HG02610 (cell line): ENCODE measurements around the gene RFC5.
"Not testable (repeated sequence)": the region's sequence is repeated elsewhere in the genome, so short reads cannot be mapped to it uniquely, and the experiment has no call there.

Experiments
- ATAC-seq: cut with Tn5 transposase; IDR thresholded peaks from one replicate; pipeline ENCODE4 v1.9.1; 2021; ENCODE audit warnings: mild to moderate bottlenecking, moderate library complexity; ENCODE audit not compliant: unreplicated experiment

Gene RFC5

DNA sequence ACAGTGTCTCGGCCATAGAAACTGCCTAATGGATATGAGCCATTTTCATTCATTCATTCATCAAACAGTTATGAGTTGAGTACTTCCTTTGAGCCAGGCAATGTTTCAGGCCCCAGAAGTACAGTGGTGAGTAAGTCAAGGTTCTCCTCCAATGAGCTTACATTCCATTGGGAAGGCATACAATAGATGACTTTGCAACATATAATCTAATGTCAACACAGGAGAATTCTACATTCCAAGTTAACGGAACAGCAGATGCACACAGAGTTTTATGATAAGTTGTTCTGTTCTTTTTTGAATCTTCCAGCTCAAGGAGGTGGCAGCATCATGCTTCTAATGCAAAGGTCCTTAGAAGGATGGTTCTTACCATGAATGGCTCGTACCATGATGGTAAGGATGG is 3.2 kb upstream of the RFC5 start:
- no peak for ATAC-seq

DNA sequence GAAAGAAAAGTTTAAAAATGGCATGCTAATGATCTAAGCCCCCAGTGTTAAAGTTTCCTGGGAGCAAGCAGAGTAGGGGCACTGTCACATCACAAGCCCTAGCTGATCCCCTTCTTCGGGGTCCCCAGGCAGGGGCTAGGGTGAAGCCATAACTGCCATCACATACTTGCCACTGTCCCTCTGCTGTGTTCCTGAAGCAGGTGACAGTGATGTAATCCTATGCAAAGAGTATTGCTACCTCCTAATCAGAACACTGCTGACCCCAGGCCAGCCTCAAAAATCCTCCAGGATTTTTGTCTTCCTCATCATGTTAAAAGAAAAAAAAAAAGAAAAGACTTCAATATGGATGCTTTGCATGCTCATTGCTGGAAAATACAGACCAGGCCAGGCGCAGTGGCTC is 1.2 kb upstream of the RFC5 start:
- ATAC-seq: no peak

DNA sequence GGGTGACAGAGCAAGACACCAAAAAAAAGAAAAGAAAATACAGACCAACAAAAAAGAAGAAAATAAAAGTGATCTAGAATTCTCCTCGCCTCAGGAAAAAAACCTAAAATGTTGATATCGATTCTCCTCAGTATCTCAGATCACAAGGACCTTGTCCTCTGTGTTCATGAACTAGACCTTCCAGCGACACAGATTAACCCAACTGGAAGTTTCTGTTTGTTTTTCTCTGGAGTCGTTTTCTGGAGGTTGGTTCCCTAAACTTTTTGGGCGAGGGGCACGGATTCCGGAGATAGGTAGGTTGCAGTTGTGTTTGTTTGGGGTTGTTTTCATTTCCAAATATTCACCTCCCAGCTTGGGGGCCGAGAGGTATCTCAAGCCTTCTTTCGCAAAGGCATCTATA is 559 bp upstream of the RFC5 start:
- ATAC-seq: no peak

DNA sequence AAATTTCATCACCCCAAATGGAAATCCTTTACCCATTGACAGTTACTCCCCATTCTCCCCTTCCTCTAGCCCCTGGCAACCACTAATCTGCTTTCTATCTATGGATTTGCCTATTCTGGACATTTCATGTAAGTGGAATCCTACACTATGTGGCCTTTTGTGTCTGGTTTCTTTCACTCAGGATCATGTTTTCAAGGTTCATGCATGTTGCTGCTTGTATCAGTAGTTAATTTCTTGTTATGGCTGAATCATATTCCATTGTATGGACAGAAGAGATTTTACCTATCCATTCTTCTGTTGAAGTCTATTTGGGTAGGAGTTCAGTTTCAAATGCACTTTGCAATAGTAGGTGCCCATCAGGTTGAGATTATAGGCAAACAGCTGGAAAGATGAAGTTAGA is 1.4 kb downstream of the RFC5 start:
- ATAC-seq: no peak

DNA sequence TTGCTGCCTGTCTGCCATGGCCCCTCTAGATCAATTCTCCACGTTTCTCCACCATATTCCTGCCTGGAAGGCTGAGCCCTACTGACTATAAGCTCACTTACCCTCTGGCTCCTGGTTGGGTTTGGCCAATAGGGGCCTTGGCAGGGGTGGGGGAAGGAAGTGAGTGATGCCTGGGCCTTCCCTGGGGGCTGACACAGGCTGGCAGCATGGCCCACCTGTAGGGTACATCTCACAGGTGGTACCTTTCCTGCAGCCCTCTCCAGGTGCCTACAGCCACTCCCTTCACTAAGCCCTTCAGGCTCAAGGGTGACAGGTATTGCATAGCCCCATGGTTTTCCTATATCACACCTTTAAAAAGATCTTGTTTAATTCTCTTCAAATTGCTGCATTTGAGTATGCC is 3.5 kb downstream of the RFC5 start:
- no peak for ATAC-seq

DNA sequence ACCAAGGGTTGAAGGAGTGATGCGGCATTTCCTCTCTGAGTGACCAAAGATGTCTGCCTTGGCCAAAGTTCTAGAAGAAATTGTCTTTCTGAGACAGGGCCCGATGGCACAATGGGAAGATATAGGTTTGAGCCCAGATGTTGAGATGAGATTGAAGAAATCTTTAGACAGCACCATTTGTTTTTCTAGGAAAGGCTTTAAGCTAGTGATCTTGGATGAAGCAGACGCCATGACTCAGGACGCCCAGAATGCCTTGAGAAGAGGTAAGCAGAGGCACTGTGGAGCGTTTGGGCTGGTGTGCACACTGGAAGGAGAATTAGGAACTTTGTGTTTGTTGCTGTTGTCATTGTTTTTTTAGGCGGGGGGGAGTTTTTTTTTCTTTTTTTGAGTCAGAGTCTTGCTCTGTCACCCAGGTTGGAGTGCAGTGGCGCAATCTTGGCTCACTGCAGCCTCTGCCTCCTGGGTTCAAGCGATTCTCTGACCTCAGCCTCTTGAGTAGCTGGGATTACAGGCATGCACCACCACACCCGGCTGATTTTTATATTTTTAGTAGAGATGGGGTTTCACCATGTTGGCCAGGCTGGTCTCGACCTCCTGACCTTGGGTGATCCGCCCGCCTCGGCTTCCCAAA is 5.7 kb downstream of the RFC5 start:
- ATAC-seq: not testable (repeated sequence)

DNA sequence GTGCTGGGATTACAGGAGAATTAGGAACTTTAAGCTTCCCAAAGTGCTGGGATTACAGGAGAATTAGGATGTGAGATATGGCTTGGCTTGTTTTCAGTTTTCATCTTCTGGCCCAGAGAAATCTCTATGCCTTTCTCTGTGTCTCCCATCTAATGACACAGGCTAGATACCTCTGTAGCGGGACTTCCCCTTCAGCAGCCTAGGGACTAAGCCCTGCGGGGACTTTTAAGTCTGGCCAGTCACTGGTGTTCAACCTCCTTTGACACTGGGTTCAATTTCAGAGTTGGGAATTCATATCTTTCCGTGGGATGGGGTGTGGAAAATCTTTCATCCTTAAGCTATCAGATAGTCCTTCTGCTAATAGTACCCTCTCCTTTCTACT is 6.2 kb downstream of the RFC5 start:
- ATAC-seq: no peak

DNA sequence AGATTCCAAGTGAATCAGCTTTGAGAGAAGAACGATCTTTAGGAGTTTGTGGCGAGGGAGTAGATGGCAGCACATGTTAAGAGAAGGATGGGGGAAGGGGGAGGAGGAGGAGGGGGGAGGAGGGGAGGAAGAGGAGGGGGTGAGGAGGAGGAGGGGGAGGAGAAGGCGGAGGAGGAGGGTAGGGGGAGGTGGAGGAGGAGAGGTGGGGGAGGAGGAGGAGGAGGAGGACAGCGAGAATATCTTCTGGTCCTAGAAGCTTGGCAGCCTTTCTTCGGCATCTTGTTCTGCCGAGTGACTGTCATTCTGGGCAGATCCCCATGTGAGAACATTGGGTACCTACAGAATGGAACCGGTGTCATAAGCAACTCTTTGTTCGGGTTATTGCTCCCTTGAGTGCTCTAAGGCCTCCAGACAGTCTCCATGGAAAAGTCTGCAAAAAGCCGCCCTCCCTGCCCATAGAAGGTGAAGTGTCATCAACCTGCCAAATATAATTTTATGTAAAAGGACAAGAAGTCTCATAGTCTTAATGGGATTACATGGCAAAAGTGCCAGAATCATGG is 6.9 kb downstream of the RFC5 start:
- no peak for ATAC-seq

DNA sequence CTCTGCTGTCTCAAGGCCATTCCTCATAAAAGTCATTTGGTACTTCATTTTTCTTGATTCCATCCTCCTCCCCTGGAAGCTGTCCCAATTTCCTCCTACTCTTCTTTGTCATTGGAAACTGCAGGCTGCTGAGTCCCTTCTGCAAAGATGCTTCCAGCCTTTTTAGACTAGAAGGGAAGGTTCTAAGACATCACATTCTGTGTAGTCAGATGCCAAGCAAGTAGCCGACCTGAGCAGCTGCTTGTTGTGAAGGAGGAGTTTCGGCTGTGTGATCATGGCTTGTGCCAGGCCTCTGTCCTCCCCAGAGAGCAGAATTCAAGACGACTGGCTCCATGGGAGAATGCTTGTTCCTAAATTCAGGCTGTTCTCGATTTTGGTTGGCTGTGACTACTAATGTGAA is 8.7 kb downstream of the RFC5 start:
- ATAC-seq: no peak

DNA sequence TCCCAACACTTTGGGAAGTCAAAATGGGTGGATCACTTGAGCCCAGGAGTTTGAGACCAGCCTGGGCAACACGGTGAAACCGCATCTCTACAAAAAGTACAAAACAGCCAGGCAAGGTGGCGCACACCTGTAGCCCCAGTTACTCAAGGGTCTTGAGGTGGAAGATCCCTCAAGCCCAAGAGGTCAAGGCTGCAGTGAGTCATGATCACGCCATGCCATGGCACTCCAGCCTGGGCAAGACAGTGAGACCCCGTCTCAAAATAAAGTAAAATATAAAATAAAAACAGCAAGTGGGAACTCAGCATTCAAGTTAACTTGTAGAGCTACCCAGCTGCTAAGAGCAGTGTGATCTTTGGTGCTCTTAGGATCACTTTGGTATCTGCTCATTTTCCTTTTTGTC is 12.7 kb downstream of the RFC5 start:
- no peak for ATAC-seq

DNA sequence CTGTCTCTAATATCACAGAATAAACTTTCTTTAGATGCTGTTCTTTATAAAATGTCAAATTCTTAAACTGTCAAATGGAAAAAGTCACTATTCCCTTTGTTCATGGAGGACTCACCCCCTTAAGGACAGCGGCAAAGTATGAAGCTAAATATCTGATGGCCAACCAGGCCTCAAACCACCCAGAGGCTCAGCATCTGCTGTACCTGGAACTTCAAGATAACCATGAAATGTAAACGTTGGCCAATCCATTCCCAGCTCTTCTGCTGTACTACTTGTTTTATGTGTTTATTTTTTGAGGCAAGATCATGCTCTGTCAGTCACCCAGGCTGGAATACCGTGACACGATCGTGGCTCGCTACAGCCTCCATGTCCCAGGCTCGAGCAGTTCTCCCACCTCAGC is 15.7 kb downstream of the RFC5 start:
- ATAC-seq: no peak

DNA sequence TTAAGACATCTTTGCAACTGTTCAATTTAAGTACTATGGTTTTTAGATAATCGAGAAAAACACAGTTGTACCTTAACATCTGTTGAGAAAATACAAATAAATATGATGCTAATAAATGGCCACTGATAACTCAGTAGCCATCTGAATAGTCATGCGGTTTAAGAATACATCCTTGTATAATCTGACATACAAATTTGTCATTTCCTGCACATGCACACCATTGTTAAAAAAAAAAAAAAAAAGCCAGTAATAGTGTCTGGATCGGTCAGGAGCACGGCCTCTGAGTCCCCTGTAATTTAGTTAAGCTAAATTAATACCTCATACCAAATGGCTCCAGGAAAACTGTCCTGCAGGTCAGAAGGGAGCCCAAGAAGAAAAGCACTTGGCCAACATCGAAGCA is 16.8 kb downstream of the RFC5 start:
- ATAC-seq: no peak

DNA sequence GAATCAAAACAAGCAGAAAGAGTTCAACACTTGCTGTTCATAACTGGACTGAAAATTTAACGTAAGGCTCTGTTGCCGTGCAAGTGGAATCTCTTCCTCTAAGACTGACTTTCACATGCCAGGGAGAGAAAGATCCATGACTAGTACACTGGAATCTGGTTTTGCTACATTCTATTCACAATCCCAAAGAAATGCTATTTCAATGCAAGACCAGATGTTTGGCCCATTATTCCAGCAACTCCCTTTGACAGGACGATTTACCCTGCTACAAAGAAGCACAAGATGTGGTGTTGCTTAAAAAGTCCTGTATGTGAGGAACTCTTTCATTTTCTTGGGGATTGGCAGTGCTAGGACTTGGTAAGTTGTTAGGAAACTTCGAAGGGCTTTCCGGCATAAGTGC is 17.4 kb downstream of the RFC5 start:
- ATAC-seq: no peak

DNA sequence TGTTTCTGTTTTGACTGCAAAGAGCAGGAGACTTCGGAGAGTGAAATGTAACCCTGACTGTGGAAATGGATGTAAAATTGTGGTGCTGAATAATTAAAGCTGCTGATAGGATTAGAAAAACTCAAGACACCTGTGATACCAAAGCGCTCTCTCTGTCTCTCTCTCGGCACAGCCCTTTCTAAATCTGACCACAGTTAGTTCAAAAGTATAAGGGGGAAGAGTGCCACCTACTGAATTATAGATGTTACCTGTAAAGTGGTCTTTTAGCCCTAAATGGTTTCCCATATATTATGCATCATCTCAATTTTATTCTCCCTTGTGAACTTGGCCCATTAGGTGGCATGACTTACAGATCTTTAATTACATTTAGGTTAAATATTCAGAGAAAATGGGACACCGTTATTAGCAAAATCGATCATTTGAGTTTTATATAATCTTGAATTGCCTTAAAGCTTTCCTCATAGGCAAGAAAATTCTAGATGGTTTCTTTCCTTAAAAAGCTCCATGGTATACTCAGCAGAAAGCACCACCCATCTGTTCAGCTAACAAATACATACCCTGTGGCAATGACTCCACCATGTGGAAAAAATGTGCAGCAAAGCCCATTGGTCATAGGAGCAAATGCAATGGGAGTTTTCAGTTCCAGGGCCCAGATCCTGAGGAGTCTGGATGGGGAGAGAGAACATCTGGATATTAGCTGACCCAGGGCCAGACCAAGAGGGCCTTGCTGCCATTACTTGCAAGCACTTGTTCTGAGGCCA is 18.1 kb downstream of the RFC5 start:
- ATAC-seq: no peak

DNA sequence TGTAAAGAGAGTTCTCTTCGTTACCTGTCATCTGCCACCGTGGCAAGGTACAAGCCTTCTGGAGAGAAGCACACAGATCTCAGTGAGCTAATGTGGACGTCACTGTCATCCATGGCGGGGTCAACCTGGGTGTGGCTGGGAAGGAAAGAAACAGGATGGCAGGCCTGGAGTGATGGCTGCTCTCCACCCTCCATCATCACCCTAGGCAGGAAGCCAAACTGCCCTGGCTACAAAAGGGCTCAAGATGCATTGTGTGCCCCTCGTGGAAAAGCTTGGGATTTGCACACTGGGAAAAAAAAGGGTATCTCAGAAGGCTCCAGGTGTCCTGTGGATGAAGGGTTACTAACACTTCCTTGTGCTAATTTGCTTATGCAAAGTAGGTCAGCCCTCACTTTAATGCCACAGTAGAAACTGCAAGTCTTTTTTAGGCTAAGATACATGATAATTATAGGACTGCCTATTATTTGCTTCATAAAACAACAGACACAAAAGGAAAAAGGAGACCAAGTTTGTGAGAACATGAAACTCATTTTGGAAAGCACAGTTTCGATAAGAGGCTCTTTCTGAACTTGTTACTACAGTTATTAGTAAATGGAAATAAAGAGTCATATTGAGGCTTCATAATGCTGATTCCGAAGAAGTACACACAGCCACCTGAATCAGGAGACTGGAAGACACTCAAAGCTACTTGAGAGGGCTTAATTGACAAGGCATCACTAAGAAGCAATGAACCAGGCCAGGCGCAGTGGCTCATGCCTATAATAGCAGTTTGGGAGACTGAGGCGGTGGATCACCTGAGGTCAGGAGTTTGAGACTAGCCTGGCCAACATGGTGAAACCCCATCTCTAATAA is 18.9 kb downstream of the RFC5 start:
- ATAC-seq: peak; percentile 84

DNA sequence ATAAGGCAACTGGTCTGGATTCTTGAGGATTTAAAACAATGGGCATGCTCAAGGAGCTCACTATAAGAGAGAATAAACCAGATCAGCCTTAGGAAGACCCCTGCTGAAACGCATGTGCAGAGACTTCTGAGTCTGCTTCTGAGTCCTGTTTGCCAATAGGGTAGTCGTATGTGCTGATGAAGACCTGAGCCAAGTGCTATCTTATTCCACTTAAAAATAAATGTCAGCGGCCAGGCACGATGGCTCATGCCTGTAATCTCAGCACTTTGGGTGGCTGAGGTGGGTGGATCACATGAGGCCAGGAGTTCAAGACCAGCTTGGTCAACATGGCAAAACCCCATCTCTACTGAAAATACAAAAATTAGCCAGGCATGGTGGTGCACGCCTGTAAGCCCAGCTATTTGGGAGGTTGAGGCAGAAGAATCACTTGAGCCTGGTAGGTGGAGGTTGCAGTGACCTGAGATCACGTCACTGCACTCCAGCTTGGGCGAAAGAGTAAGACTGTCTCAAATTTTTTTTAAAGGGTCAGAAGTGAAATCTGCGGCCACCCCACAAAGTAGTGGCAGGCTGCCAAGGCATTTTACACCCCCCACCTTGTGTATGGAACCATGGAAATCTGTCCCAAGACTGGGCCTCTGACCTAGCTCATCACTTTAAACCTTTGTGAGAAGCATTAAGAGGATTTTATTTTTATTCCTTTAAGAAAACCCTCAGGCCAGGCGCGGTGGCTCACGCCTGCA is 20.3 kb downstream of the RFC5 start:
- ATAC-seq: no peak

DNA sequence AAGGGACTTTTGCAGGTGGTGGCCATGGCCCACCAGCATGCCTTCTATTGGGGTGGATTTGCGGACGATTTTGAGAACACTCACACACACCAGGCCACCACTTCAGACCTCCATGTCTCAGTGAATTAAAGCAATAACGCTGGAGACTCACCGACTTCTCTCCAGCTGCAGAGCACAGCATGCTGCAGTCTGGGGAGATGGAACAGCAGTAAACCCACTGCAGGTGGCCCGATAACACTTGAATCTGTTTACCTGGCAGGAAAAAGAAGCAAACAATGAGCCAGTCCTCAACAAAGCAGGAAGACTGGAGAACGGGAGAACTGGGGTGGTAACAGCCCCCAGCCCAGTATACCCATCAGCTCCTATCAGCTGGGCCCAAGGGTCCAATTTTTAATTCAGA is 21.6 kb downstream of the RFC5 start:
- no peak for ATAC-seq

DNA sequence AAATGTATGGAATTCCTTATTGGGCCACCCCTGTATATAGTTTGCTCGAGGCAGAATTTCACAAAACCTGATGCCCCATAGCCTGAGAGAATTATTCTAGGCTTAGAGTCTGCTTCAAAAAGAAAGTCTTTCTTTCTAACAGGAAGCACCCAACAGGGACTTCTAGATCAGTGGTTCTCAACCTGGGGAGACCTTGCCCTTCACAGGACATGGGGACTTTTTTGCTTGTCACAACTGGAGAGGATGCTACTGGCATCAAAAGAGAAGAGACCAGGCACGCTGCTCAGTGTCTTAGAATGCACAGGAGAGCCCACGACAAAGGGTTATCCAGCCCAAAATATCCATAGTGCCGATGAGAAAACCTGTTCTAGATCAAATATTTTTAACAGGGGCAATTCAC is 25.6 kb downstream of the RFC5 start:
- peak; percentile 58 for ATAC-seq

DNA sequence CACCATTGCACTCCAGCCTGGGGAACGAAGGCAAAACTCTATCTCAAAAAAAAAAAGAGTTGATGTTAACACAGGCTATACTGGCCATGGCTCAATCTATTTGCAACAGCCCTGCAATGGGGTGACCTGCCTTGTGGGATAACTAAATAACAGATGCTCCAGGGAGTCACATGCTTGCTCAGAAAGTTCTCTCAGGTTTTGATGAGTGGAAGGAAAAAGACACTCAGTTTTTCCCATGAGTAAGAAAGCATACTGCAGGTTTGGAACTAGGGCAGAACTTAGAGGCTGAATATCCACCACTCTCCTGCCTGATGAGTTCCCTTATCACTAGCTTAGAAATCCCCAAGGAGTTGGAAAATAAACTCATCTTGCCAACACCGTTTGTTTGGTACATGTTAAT is 27.6 kb downstream of the RFC5 start:
- ATAC-seq: no peak

DNA sequence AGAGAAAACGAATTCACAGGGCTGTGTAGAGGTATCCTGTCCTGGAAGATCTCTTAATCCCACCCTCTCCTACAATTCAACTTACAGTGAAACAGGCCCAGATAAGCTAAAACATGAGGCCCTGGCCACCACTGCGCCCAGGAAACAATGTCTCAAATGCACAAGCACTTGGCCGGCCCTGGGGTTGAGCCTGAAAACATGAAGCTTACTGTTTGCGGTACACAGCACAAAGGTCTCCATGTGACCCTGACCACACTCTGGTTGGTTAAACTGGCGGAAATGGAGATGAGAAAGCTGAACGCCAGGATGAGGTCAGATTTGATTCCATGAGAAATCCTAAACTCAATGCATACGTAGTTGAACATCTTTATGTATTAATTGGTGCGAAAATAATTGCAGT is 28.1 kb downstream of the RFC5 start:
- ATAC-seq: no peak

DNA sequence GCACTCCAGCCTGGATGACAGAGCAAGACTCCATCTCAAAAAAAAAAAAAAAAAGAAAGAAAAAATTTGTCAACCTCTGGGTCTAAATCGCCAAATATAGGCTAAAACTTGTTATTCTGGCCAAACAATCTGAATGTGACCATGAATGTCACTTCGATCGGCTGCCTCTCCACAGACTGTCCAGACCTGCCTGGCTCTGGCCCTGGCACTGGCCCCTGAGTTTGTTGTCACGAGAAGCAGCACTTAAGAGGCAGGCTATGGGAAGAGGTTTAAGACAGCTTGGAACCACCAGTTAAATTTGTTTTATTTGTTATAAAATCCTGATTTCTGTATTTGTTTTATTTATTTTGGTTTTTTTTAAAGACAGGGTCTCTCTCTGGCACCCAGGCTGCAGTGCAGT is 29.9 kb downstream of the RFC5 start:
- no peak for ATAC-seq
